HG02610 (cell line): ENCODE results near the gene RBCK1.

ENCODE experiments used
- ATAC-seq: cut with Tn5 transposase; IDR thresholded peaks from one replicate; pipeline ENCODE4 v1.9.1; 2021; ENCODE audit warnings: mild to moderate bottlenecking, moderate library complexity; ENCODE audit not compliant: unreplicated experiment

RBCK1 gene

GRCh38 chr20:407953-408842 is at the start of gene RBCK1:
RBCK1 (plus strand) TSS chr20:408299; CDS start chr20:408758, 459 bp downstream.
- ATAC-seq = peak; percentile 76

- ATAC-seq = no peak
Measured at GRCh38 chr20:358891-359555, 49.1 kb upstream of the RBCK1 start.

- ATAC-seq = no peak
Measured at GRCh38 chr20:361561-361960, 46.5 kb upstream of the RBCK1 start.

- ATAC-seq = no peak
Measured at GRCh38 chr20:362271-363254, 45.5 kb upstream of the RBCK1 start.

DNA sequence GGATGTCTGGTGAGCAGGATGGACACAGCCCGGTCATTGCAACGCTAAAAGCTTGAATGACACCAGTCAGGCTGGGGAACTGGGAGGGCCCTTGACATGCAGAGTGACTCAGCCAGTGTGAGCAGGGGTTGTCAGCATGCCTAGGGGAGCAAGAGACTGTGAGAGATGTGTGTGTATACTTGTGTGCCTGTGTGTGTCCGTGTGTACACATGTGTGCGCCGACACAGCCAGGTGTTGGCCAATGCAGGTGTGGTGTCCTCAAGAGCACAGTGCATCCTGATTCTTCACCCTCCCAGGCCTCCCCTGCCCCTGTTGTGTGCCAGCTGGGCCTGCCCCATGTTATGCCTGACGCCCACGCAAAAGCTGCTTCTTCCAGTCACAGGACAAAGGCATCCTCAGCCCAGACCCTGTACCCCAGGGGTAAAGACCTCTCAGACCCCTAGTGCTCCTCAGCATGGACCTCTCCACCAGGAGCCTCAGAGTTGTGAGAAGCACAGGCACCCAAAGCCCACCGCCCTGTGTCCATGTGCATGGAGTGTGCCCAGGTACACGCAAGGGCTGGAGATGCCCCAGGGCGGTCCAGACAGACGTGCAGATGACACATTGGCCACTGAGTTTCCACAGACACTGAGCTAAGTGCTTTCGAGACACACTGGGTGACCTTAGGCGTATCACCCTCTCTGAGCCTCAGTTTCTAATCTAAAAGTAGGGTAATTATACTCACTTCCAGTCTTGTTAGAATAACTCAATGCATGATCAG is 44.6 kb upstream of the RBCK1 start:
- no peak for ATAC-seq

DNA sequence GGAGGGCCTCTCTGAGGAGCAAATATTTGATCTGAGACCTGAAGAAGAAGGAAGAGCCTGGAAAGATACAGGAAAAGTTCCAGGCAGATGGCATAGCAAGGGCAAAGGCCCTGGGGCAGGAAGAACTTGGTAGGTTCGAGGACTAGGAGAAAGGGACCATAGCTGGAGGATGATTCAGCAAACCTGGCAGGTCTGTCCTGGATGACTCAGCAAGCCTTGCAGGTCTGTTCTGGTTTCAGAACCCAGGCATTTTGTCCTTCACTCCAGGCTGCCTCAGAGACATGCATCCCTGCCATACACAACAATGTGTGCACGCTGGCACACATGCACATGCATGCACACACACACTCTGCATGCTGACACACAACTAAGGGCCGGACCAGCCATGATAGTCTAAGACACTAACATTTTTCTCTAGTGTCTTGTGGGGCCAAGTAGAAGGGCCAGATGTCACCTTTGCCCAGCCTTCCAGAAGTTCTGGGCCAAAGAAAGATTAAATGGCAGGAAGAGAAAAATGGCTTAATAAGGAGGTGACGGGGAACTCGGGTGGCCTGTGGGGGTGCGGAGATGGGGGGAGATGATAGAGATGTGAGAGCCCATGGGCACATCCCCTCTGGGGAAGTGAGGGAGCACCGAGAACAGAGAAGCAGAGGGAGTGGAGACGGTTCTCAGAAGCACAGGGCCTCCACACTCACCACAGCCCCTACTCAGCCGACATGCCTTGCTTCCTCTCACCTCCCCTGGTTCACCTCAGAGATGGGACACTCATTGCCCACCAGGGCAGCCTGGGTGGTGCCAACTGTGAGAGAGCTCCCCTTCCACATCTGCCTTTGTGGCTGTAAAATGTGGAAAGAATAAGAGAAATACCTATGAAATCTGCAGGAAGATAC is 42.9 kb upstream of the RBCK1 start:
- ATAC-seq = no peak

DNA sequence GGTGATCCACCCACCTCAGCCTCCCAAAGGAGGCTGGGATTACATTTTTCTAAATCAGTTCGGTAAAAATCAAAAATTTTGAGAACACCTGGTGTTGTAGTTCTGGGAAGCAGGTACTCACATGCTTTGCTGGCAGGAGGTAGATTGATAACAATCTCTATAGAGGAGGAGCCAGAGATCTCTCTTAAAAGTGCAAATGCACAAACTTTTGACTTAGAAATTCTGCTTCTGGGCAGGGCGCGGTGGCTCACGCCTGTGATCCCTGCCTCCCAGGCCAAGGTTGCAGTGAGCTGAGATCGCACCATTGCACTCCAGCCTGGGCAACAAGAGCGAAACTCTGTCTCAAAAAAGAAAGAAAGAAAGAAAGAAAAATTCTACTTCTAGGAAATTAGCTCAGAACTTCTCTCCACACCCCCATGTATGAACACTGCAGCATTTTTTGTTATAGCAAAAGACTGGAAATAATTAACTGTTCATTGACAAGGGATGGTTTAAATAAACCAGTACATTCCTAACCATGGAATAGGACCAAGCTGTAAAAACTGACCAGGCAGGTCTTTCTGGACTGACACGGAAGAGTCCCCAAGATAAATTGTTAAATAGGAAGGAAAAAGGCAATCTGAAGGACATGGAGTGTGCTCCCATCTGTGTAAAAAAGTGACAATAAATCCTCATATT is 41.9 kb upstream of the RBCK1 start:
- ATAC-seq = no peak

DNA sequence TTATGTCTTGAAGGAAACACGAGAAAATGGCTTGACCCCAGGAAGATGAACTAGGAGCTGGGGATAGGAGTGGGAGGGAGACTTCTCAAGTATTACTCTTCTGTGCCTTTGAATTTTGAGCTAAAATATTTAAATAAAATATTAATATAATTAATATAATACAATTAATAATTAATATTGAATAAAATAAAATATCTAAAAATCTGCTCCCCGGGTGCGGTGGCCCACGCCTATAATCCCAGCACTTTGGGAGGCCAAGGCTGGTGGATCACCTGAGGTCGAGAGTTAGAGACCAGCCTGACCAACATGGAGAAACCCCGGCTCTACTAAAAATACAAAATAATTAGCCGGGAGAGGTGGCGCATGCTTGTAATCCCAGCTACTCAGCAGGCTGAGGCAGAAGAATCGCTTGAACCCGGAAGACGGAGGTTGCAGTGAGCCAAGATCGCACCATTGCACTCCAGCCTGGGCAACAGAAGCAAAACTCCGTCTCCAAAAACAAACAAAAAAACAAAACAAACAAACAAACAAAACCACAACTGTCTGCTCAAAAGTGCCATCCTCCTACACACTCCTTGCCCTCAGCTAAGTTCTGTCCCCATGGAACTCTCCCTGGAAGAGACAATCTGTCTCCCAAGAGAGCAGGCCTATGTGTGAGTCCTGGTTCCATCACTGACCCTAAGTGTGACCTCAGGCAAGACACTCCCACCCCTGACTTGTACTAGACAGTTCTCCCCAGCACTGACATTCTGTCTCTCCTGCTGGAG is 41.2 kb upstream of the RBCK1 start:
- no peak for ATAC-seq

- ATAC-seq = no peak
Measured at GRCh38 chr20:367486-367887, 40.6 kb upstream of the RBCK1 start.

GRCh38 chr20:368915-369314 is 39.2 kb upstream of the RBCK1 start:
- no peak for ATAC-seq

DNA sequence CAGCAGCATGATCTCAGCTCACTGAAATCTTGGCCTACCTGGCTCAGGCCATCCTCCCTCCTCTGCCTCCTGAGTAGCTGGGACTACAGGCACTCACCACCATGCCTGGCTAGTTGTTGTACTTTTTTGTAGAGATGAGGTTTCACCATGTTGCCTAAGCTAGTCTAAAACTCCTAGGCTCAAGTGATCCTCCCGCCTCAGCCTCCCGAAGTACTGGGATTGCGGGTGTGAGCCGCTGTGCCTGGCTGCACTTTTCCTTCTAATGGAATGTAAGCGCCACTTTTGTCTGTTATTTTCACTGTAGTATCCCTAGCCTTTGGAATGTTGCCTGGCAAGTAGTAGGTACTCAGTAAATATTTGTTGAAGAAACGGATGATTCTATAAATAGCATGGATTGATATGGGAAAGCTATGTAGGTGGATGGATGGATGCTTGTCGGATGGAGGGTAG is 37.9 kb upstream of the RBCK1 start:
- ATAC-seq = no peak

GRCh38 chr20:370977-371754 is 36.9 kb upstream of the RBCK1 start:
- ATAC-seq = no peak

DNA sequence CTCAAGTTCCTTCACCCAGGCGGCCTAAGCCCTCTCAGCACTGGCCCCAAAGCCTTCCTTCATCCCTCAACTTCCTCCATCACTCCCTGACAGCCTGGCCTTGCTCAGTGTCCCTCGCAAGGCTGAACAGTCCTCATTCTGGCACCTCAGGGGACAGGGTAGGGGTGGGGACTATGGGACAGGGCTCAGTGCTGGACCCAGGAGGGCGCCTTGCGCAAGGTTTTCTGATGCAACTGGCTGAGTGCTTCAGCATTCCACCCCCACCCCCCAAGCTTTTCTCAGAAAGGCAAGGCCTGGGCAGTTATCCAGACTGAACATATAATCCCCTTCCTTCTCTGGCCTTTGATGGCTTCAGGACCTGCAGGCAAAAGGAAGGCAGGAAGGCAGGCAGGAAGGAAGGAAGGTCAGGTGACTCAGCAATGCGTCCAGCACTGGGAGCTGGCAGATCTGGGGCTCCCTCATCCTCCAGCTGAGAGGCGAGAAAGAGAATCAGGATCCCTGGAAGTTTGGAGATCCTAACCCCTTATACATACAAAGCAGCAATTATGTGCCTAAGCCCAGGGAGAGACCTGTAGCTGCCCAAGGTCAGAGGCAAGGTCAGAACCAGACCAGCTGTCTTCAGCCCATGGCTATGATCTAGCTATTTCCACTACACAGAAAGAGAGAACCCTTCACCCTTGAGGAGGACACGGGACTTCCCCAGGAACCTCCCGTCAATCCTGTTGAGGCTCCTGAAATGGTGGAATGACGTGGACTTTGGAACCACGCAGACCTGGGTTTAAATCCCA is 36.1 kb upstream of the RBCK1 start:
- ATAC-seq = no peak

- ATAC-seq = peak; percentile 38
Measured at GRCh38 chr20:372543-373082, 35.5 kb upstream of the RBCK1 start.

DNA sequence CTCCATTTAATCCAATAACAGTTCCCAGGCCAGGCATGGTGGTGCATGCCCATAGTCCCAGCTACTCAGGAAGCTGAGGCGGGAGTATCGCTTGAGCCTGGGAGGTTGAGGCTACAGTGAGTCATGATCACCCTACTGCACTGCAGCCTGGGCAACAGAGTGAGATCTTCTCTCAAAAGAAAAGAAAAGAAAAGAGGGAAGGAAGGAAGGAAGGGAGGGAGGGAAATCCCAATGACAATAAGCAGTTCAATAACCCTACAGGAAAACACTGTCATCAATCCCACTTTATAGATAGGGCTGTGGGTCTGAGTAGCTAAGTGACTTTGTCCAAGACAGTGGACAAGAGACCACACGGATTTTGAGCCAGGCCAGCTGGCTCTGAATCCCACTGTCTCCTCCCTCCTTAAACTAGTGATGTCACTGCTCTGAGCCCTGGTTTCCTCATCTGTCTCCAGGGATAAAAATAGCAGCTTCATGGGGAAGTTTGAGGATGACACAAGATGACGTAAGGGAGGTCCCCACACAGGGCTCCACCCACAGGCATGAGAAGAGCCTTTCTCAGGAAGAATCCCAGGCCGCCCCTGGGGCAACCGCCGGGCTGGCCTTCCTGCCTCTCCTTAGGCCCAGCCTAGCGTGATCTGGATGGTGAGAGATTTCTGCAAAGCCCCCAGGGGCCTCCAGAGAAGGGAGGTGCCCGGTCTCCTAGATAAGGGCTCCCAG is 34.8 kb upstream of the RBCK1 start:
- no peak for ATAC-seq
